Neutrophil (primary cell): Measurements from ENCODE around the gene SRRM5.

Source experiments
- H3K27ac ChIP-seq: fragments of 200-600 bp; sonication (generic); 2 replicates; pipeline ENCODE4 v1.5.1; 2016; ENCODE audit warnings: mild to moderate bottlenecking, moderate library complexity
- H3K27me3 ChIP-seq: fragments of 200-600 bp; sonication (generic); 2 replicates; pipeline ENCODE4 v1.6.0; 2016; ENCODE audit warnings: mild to moderate bottlenecking
- H3K36me3 ChIP-seq: fragments of 200-600 bp; sonication (generic); 2 replicates; pipeline ENCODE4 v1.5.1; 2017
- H3K4me1 ChIP-seq, 2 experiments: fragments of 200-600 bp in 1 of 2; sonication (generic) in 1 of 2; 1 replicate in 1 of 2; 2 replicates in 1 of 2; pipeline versions ENCODE4 v1.5.1 to v1.6.1; 2013 to 2016; ENCODE audit warnings: low read depth in 1 of 2, low read length in 1 of 2, mild to moderate bottlenecking in 1 of 2, moderate library complexity in 1 of 2; ENCODE audit not compliant: control insufficient read depth in 1 of 2, insufficient read depth in 1 of 2
- H3K4me3 ChIP-seq, 2 experiments: fragments of 200-600 bp in 1 of 2; sonication (generic) in 1 of 2; 1 replicate in 1 of 2; 2 replicates in 1 of 2; pipeline ENCODE4 v1.5.1; 2013 to 2016; ENCODE audit warnings: low read depth in 1 of 2, low read length in 1 of 2, mild to moderate bottlenecking in 1 of 2, moderate library complexity in 1 of 2
- H3K9me3 ChIP-seq: fragments of 200-600 bp; sonication (generic); 2 replicates; pipeline ENCODE4 v1.5.1; 2016
- TF ChIP-seq, protein P1 (sequence below): fragments of 200-600 bp; sonication (generic); IDR thresholded peaks from 2 replicates; pipeline ENCODE4 v1.5.1; 2016; ENCODE audit warnings: antibody characterized with exemption

SRRM5 gene, protein sequence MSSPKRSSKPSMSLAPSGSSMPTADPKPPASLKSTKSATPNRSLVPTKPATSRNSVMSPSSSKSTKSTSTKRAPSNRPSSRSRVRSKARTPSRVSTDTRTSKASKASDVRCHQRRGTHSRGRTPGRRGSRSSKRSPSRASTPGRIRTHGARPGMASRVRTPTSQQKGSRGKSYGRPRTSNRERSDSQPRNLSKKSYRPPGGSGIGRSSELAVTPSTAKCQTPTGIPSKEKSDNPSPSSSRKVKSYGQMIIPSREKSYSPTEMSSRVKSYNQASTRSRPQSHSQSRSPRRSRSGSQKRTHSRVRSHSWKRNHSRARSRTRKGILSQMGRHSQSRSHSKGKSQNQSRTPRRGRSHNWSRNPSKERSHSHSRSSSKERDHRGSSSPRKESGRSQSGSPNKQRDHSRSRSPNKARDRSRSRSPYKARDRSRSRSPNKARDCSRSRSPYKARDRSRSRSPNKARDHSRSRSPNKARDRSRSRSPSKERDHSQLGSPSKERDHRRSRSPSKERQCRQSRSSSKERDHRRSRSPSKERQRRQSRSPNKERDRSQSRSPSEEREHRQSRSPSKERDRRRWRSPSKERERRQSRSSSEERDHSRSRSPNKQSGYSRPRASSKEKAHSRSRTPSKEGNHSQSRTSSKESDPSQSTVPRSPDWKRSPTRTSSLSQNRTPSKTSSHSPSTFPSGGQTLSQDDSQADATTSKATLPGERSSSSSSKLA

DNA sequence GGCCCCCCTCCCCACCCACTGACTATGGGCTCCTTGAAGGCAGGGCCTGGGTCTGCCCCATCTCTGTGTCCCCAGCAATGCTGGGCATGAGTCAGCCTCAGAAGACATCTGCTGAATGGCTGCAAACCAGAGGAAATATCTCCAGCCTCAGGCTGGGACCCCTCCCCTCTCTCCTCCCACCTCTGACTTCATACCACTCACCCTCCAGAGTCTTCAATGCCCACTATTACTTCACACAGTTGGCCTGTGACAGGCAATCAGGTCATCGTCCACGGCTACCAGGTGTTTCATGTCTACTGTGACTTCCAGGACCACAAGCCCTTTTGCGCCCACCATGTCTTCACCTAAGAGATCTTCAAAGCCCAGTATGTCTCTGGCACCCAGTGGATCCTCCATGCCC is at the start of gene SRRM5:
TSS of gene SRRM5 (plus strand) at position 301 of the 400 bp plus-strand sequence. CDS start at position 335, 34 bp downstream.
- Histone ChIP-seq H3K4me1 (peaks cover 0 to 4% of the 10 kb centered on the region in 2 experiments), H3K27me3 (no peaks in the 10 kb centered on the region), H3K27ac (no peak within 1 kb of the TSS), H3K9me3 (no peaks in the 10 kb centered on the region), H3K36me3 (no peaks in the 10 kb centered on the region), H3K4me3 (no peak within 1 kb of the TSS)
- TF ChIP-seq, protein P1, sequence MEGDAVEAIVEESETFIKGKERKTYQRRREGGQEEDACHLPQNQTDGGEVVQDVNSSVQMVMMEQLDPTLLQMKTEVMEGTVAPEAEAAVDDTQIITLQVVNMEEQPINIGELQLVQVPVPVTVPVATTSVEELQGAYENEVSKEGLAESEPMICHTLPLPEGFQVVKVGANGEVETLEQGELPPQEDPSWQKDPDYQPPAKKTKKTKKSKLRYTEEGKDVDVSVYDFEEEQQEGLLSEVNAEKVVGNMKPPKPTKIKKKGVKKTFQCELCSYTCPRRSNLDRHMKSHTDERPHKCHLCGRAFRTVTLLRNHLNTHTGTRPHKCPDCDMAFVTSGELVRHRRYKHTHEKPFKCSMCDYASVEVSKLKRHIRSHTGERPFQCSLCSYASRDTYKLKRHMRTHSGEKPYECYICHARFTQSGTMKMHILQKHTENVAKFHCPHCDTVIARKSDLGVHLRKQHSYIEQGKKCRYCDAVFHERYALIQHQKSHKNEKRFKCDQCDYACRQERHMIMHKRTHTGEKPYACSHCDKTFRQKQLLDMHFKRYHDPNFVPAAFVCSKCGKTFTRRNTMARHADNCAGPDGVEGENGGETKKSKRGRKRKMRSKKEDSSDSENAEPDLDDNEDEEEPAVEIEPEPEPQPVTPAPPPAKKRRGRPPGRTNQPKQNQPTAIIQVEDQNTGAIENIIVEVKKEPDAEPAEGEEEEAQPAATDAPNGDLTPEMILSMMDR: no peak

DNA sequence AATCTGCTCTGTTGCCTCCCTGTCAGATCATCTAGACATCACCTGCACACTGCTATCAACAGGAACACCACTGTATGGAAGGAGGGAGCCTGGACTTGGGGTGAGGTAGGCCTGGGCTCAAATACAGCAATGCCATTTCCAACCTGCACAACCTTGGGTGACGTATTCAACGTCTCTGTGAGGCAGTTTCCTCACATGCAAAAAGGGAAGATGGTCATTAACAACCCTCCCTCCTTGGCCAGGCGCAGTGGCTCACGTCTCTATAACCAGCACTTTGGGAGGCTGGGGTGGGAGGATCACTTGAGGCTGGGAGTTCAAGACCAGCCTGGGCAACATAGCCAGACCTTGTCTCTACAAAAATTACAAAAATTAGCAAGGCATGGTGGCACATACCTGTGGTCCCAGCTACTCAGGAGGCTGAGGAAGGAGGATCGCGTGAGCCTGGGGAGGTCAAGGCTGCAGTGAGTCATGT is 49.6 kb upstream of the SRRM5 start:
- Histone ChIP-seq H3K27me3 (no peaks in the 10 kb centered on the region), H3K27ac (peak overlapping the region; percentile 94), H3K36me3 (peaks cover 17% of the 10 kb centered on the region), H3K4me1 (peaks cover 20 to 27% of the 10 kb centered on the region in 2 experiments), H3K4me3 (peak overlapping the region; percentile 21 to 44), H3K9me3 (no peaks in the 10 kb centered on the region)
- TF ChIP-seq, protein P1: peak; percentile 43

GRCh38 chr19:43562698-43563241 is 49.1 kb upstream of the SRRM5 start:
- H3K4me3 ChIP-seq: peak overlapping the region; percentile 21 to 44

DNA sequence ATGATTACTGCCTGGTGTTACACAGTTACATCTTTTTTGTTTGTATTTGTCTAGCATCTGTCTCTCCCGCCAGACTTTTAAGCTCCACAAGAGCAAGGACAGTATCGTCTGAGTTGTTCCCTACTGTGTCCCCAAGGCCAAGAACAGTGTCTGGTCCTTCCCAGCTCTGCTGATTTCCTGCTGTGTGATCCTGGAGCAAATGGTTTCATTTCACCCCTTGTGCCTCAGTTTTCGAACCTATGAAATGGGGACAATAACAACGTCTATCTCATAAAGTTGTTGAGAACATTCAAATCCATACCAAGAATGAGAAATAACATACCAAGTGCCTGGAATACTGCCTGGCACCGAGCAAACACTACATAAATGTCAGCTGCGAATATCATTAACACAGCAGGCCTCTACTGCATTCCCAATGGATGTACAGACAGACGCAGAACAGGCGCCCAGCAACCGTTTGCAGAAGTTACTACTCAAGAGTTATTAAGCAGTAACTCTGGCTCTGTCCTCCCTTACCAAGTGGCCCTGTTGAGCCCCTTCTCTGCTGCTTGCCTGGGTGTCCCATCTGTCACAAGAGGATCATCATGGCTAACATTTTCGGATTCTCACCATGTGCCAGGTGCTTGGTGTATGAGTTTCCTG is 48.0 kb upstream of the SRRM5 start:
- Histone ChIP-seq H3K36me3 (peaks cover 9% of the 10 kb centered on the region), H3K4me1 (peaks cover 20 to 27% of the 10 kb centered on the region in 2 experiments), H3K9me3 (no peaks in the 10 kb centered on the region), H3K4me3 (no peak overlapping the region), H3K27me3 (no peaks in the 10 kb centered on the region), H3K27ac (peak overlapping the region; percentile 94)
- TF ChIP-seq, protein P1: no peak

More at GRCh38 chr19:43562698-43563241, 49.1 kb upstream of the SRRM5 start:
- H3K4me1 ChIP-seq: peaks cover 20 to 27% of the 10 kb centered on the region in 2 experiments
- H3K27ac ChIP-seq: peak overlapping the region; percentile 94
- H3K27me3 ChIP-seq: no peaks in the 10 kb centered on the region
- peaks cover 17% of the 10 kb centered on the region for H3K36me3 ChIP-seq
- no peaks in the 10 kb centered on the region for H3K9me3 ChIP-seq
- TF ChIP-seq, protein P1: no peak

GRCh38 chr19:43564800-43565199 is 47.1 kb upstream of the SRRM5 start:
- peaks cover 20 to 27% of the 10 kb centered on the region in 2 experiments for H3K4me1 ChIP-seq
- peaks cover 9% of the 10 kb centered on the region for H3K36me3 ChIP-seq
- H3K27me3 ChIP-seq: no peaks in the 10 kb centered on the region
- TF ChIP-seq, protein P1: no peak
- H3K27ac ChIP-seq: no peak overlapping the region
- no peak overlapping the region for H3K4me3 ChIP-seq
- H3K9me3 ChIP-seq: no peaks in the 10 kb centered on the region
